DND-41 (cell line): ENCODE measurements around the gene NFE2L2.
A peak's percentile ranks its signal among the peaks of the same experiment; 100 is the strongest.

ENCODE experiments used
- ATAC-seq: fragments of 200-7000 bp; cut with Tn5 transposase; 3 replicates; pipeline ENCODE4 v1.9.1; 2021; ENCODE audit warnings: low read depth; ENCODE audit not compliant: insufficient read depth
- DNase-seq: peaks from one replicate; pipeline ENCODE4 v3.0.0-alpha.2; 2020
- H2AFZ ChIP-seq: 2 replicates; pipeline ENCODE4 v1.6.0; 2012; ENCODE audit warnings: low read depth, low read length
- H3K27ac ChIP-seq: 2 replicates; pipeline ENCODE4 v1.5.1; 2012; ENCODE audit warnings: low read length, inconsistent platforms
- H3K27me3 ChIP-seq: fragments of 200-600 bp; sonication (generic); 2 replicates; pipeline ENCODE4 v1.6.0; 2012; ENCODE audit warnings: low read length, mild to moderate bottlenecking, inconsistent platforms; ENCODE audit not compliant: insufficient read depth, poor library complexity
- H3K36me3 ChIP-seq: 2 replicates; pipeline ENCODE4 v1.5.1; 2012; ENCODE audit warnings: low read length, inconsistent platforms; ENCODE audit not compliant: insufficient read depth
- H3K4me1 ChIP-seq: 2 replicates; pipeline ENCODE4 v1.5.1; 2012; ENCODE audit warnings: mild to moderate bottlenecking, low read length; ENCODE audit not compliant: insufficient read depth
- H3K4me2 ChIP-seq: 2 replicates; pipeline ENCODE4 v1.6.0; 2012; ENCODE audit warnings: mild to moderate bottlenecking, moderate library complexity, low read length, inconsistent platforms; ENCODE audit not compliant: insufficient read depth
- H3K4me3 ChIP-seq, 2 experiments: fragments of 200-600 bp in 1 of 2; shearing (Covaris generic) in 1 of 2; 2 replicates each; pipeline ENCODE4 v1.5.1; 2012 to 2016; ENCODE audit warnings: inconsistent platforms in 2 of 2, low read length in 2 of 2, mild to moderate bottlenecking in 2 of 2, low read depth in 1 of 2, moderate library complexity in 1 of 2
- H3K79me2 ChIP-seq: 2 replicates; pipeline ENCODE4 v1.6.0; 2012; ENCODE audit warnings: low read length, inconsistent platforms; ENCODE audit not compliant: insufficient read depth
- H3K9ac ChIP-seq: 2 replicates; pipeline ENCODE4 v1.6.0; 2012; ENCODE audit warnings: low read depth, mild to moderate bottlenecking, inconsistent platforms, low read length, moderate library complexity
- H3K9me3 ChIP-seq: 2 replicates; pipeline ENCODE4 v1.5.1; 2012; ENCODE audit warnings: low read length, moderate library complexity, mild to moderate bottlenecking, inconsistent platforms; ENCODE audit not compliant: insufficient read depth, severe bottlenecking
- H4K20me1 ChIP-seq: 2 replicates; pipeline ENCODE4 v1.6.0; 2012; ENCODE audit warnings: low read length; ENCODE audit not compliant: insufficient read depth
- EZH2 ChIP-seq: IDR thresholded peaks from 3 replicates; pipeline ENCODE4 v1.6.1; 2012; ENCODE audit warnings: borderline replicate concordance, low read depth, mild to moderate bottlenecking, moderate library complexity, low read length, inconsistent platforms; ENCODE audit not compliant: severe bottlenecking
- TF ChIP-seq, protein P1 (sequence below): IDR thresholded peaks from 2 replicates; pipeline ENCODE4 v1.5.1; 2012; ENCODE audit warnings: borderline replicate concordance, low read length, moderate library complexity, mild to moderate bottlenecking; ENCODE audit not compliant: poor library complexity, severe bottlenecking; ENCODE audit errors: extremely low read depth

Gene NFE2L2

DNA sequence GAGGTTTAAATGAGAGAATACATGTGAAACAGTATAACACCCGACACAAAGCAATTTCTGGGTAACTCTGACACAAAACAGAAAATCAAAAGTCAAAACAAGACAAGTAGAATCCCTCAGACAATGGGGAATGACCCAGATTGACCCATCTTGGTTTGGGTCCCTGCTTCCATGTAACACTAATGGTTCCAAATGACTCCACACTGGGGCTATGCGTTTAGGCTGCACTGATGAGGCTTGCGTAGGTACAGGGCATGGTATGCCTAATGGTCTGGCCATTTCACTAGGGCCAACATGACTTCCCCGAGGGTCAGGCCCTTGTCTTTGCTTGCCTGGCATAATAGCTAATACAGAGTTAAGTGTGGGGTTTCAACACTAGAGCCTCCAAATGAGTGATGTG, 27.2 kb upstream of the NFE2L2 start:
- Histone ChIP-seq H3K9ac (no peak overlapping the region), H3K4me3 (no peak overlapping the region), H3K79me2 (no peaks in the 10 kb centered on the region), H3K4me1 (peaks cover 14% of the 10 kb centered on the region), H4K20me1 (no peaks in the 10 kb centered on the region), H3K4me2 (no peak overlapping the region), H3K9me3 (no peaks in the 10 kb centered on the region), H2AFZ (no peak overlapping the region), H3K36me3 (no peaks in the 10 kb centered on the region), H3K27ac (no peak overlapping the region), H3K27me3 (no peaks in the 10 kb centered on the region)
- no peak for ATAC-seq
- TF ChIP-seq EZH2 = no peak
- TF ChIP-seq, protein P1, sequence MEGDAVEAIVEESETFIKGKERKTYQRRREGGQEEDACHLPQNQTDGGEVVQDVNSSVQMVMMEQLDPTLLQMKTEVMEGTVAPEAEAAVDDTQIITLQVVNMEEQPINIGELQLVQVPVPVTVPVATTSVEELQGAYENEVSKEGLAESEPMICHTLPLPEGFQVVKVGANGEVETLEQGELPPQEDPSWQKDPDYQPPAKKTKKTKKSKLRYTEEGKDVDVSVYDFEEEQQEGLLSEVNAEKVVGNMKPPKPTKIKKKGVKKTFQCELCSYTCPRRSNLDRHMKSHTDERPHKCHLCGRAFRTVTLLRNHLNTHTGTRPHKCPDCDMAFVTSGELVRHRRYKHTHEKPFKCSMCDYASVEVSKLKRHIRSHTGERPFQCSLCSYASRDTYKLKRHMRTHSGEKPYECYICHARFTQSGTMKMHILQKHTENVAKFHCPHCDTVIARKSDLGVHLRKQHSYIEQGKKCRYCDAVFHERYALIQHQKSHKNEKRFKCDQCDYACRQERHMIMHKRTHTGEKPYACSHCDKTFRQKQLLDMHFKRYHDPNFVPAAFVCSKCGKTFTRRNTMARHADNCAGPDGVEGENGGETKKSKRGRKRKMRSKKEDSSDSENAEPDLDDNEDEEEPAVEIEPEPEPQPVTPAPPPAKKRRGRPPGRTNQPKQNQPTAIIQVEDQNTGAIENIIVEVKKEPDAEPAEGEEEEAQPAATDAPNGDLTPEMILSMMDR = no peak
- DNase-seq = no peak

DNA sequence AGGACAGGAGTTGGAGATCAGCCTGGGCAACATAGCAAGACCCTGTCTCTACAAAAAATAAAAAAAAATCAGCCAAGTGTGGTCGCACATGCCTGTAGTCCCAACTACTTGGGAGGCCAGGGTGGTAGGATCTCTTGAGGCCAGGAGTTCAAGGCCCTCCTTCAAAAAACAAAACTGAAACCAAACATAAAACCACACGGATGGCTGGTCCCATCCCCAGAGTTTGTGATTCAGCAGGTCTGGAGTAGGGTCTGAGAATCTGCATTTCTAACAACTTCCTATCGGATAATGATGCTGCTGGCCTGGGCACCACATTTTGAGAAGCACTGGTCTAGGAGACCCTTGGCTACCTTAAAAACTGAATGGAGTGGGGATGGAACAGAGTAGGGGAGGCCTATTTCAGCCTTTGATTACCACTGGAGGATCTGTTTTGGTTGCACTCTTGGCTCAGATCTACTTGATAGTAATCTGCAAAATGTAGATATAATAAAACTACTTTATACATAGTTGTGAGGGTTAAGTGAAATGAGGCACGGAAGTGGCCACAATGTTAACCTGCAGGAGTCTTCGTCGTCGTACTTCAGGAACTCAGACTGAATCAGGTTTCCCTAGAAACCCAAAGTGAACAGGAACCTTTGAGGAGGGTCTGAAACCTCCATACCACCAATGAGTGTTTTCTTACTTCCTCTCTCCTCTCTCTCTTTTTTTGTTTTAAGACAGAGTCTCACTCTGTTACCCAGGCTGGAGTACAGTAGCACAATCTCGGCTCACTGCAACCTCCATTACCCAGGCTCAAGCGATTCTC, 25.5 kb upstream of the NFE2L2 start:
- peak overlapping the region; percentile 28; the same call in 1 of the 2 replicates for H2AFZ ChIP-seq
- DNase-seq (peak; percentile 41), ATAC-seq (peak; percentile 88)
- no peak overlapping the region for H3K4me2 ChIP-seq
- H3K9ac ChIP-seq = no peak overlapping the region
- peaks cover 14% of the 10 kb centered on the region for H3K4me1 ChIP-seq
- no peak for TF ChIP-seq EZH2
- TF ChIP-seq, protein P1 = no peak
- H3K27me3 ChIP-seq = no peaks in the 10 kb centered on the region
- no peaks in the 10 kb centered on the region for H3K79me2 ChIP-seq
- no peaks in the 10 kb centered on the region for H4K20me1 ChIP-seq
- H3K36me3 ChIP-seq = no peaks in the 10 kb centered on the region
- H3K9me3 ChIP-seq = no peaks in the 10 kb centered on the region
- H3K27ac ChIP-seq = peak overlapping the region; percentile 52
- no peak overlapping the region for H3K4me3 ChIP-seq

DNA sequence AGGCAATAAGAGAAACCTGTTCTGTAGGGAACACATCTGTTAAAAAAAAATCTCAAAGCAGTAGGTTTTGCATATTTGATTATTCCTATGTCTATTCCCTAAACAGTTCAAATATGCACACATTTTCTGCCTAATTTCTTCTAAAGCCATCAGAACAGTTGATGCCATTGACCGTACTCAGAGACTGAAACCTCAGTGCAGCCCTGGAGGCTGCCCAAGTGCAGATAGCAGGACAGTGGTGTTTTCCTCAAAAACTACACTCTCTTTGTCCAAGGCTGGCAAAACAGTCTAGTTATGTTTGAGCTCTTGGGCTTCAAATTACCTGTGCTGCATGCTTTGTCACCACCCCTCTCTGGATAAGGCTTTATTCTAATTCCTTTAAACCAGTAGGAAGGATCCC, 23.3 kb upstream of the NFE2L2 start:
- Histone ChIP-seq H3K4me2 (no peak overlapping the region), H3K27me3 (no peaks in the 10 kb centered on the region), H3K27ac (no peak overlapping the region), H3K9me3 (no peaks in the 10 kb centered on the region), H2AFZ (no peak overlapping the region), H3K36me3 (no peaks in the 10 kb centered on the region), H3K79me2 (no peaks in the 10 kb centered on the region), H4K20me1 (no peaks in the 10 kb centered on the region), H3K4me1 (peaks cover 14% of the 10 kb centered on the region), H3K9ac (no peak overlapping the region), H3K4me3 (no peak overlapping the region)
- no peak for ATAC-seq
- no peak for DNase-seq
- TF ChIP-seq, protein P1 = no peak
- no peak for TF ChIP-seq EZH2
